ENCODE data around the gene TIGD6. TPM values are rescaled to one million over a fixed set of nuclear protein-coding genes. Genes with fewer than 3 reads are reported as not detected.

The TIGD6 gene
- total and polyA plus RNA-seq, 4 donors, result 3.0 to 5.0 (median 4.2) TPM

- no peak for DNase-seq
- H3K4me3 ChIP-seq, result no peak overlapping the region
- H3K27ac ChIP-seq (ENCODE audit: low read depth in 1 of 2, low read length in 1 of 2), result peak overlapping the region; percentile 98
- H3K36me3 ChIP-seq (ENCODE audit: control insufficient read depth in 4 of 4, insufficient read depth in 4 of 4, low read length in 4 of 4), result peaks cover 3 to 11% (median 6%) of the 10 kb centered on the region in 4 donors
- peaks cover 2 to 27% (median 16%) of the 10 kb centered on the region in 5 donors for H3K4me1 ChIP-seq (ENCODE audit: control insufficient read depth in 5 of 5, insufficient read depth in 5 of 5, low read length in 5 of 5)
- no peaks in the 10 kb centered on the region for H3K27me3 ChIP-seq (ENCODE audit: control insufficient read depth in 3 of 3, insufficient read depth in 3 of 3, low read length in 2 of 3)
- ATAC-seq (ENCODE audit: insufficient read depth, low FRiP score), result no peak
- no peaks in the 10 kb centered on the region for H3K9me3 ChIP-seq (ENCODE audit: control insufficient read depth in 4 of 4, insufficient read depth in 3 of 4, low read length in 3 of 4)
- TF ChIP-seq CTCF (IDR thresholded peaks at IDR 0.05; ENCODE audit: control extremely low read depth, extremely low read depth), result no peak
- peak overlapping the region; percentile 91 to 92 for H3K9ac ChIP-seq (ENCODE audit: insufficient read depth in 1 of 2, low read length in 2 of 2)
- 81 to 82% methylated on average over 3 of the region's 3 CpGs for WGBS, 2 donors
These were observed 1.1 kb downstream of the TIGD6 start for GRCh38 chr5:149999359-149999758.

- H3K9me3 ChIP-seq (ENCODE audit: control insufficient read depth in 4 of 4, insufficient read depth in 3 of 4, low read length in 3 of 4), result no peaks in the 10 kb centered on the region
- ATAC-seq (ENCODE audit: insufficient read depth, low FRiP score) (no peak), DNase-seq (no peak)
- H3K27me3 ChIP-seq (ENCODE audit: control insufficient read depth in 3 of 3, insufficient read depth in 3 of 3, low read length in 2 of 3), result no peaks in the 10 kb centered on the region
- peaks cover 2 to 27% (median 16%) of the 10 kb centered on the region in 5 donors for H3K4me1 ChIP-seq (ENCODE audit: control insufficient read depth in 5 of 5, insufficient read depth in 5 of 5, low read length in 5 of 5)
- no peak overlapping the region for H3K4me3 ChIP-seq
- H3K9ac ChIP-seq (ENCODE audit: insufficient read depth in 1 of 2, low read length in 2 of 2), result no peak overlapping the region
- peaks cover 3 to 9% (median 7%) of the 10 kb centered on the region in 4 donors for H3K36me3 ChIP-seq (ENCODE audit: control insufficient read depth in 4 of 4, insufficient read depth in 4 of 4, low read length in 4 of 4)
- no peak for TF ChIP-seq CTCF (IDR thresholded peaks at IDR 0.05; ENCODE audit: control extremely low read depth, extremely low read depth)
- no peak overlapping the region for H3K27ac ChIP-seq (ENCODE audit: low read depth in 1 of 2, low read length in 1 of 2)
- WGBS, 2 donors, result 97 to 98% methylated on average over 3 of the region's 3 CpGs
These were observed 2.2 kb downstream of the TIGD6 start for GRCh38 chr5:149998281-149998680.

GRCh38 chr5:149996205-149996890, 4.1 kb downstream of the TIGD6 start:
- no peak overlapping the region for H3K27ac ChIP-seq (ENCODE audit: low read depth in 1 of 2, low read length in 1 of 2)
- H3K9ac ChIP-seq (ENCODE audit: insufficient read depth in 1 of 2, low read length in 2 of 2), result no peak overlapping the region
- ATAC-seq (ENCODE audit: insufficient read depth, low FRiP score), result no peak
- no peaks in the 10 kb centered on the region for H3K9me3 ChIP-seq (ENCODE audit: control insufficient read depth in 4 of 4, insufficient read depth in 3 of 4, low read length in 3 of 4)
- H3K27me3 ChIP-seq (ENCODE audit: control insufficient read depth in 3 of 3, insufficient read depth in 3 of 3, low read length in 2 of 3), result no peaks in the 10 kb centered on the region
- no peak for TF ChIP-seq CTCF (IDR thresholded peaks at IDR 0.05; ENCODE audit: control extremely low read depth, extremely low read depth)
- peaks cover 2 to 14% (median 9%) of the 10 kb centered on the region in 5 donors for H3K4me1 ChIP-seq (ENCODE audit: control insufficient read depth in 5 of 5, insufficient read depth in 5 of 5, low read length in 5 of 5)
- H3K4me3 ChIP-seq, result no peak overlapping the region
- peaks cover 3 to 9% (median 7%) of the 10 kb centered on the region in 4 donors for H3K36me3 ChIP-seq (ENCODE audit: control insufficient read depth in 4 of 4, insufficient read depth in 4 of 4, low read length in 4 of 4)
- 80 to 91% methylated on average over 6 of the region's 6 CpGs for WGBS, 2 donors
- peak in 2 of 3 donors; percentile 10 to 32 for DNase-seq

Measured in lung (tissue), 12 donors.